ENCODE measurements around the gene NDUFB1. TPM values are rescaled to one million over a fixed set of nuclear protein-coding genes. Genes with fewer than 3 reads are reported as not detected.

The NDUFB1 gene
- total and polyA plus RNA-seq, 2 of the 13 experiments (the other 11 are each of a cell fraction or from before 2014, with no cell fraction given), result 181 to 281 TPM

GRCh38 chr14:92121670-92122350, at the start of gene NDUFB1, which contains the start of gene CPSF2 (continued):
- TF ChIP-seq SP2 (CRISPR knock-in tag; IDR thresholded peaks at IDR 0.05) (no peak), ZNF782 (CRISPR knock-in tag; IDR thresholded peaks at IDR 0.05; ENCODE audit: borderline replicate concordance) (peak; percentile 13; the same call in 1 of the 2 replicates), ZNF280B (CRISPR knock-in tag; IDR thresholded peaks at IDR 0.05; ENCODE audit: borderline replicate concordance) (no peak; the same call in 1 of the 2 replicates), NRL (CRISPR knock-in tag; IDR thresholded peaks at IDR 0.05; ENCODE audit: borderline replicate concordance) (no peak; the same call in 1 of the 2 replicates), CHCHD3 (CRISPR knock-in tag; IDR thresholded peaks at IDR 0.05) (0 out of 2 replicates have a peak, but pooled peaks have one; percentile 35), IKZF4 (CRISPR knock-in tag; IDR thresholded peaks at IDR 0.05; ENCODE audit: borderline replicate concordance, low read depth, not compliant biosample characterization) (peak; percentile 70), MTA1 (CRISPR knock-in tag; IDR thresholded peaks at IDR 0.05; ENCODE audit: borderline replicate concordance) (no peak), ISL2 (CRISPR knock-in tag; IDR thresholded peaks at IDR 0.05) (peak; percentile 32; the same call in 1 of the 2 replicates), ZMYM3 (CRISPR knock-in tag; IDR thresholded peaks at IDR 0.05) (no peak), ZKSCAN1 (IDR thresholded peaks at IDR 0.05; ENCODE audit: low read length) (no peak), RORA (CRISPR knock-in tag; IDR thresholded peaks at IDR 0.05) (no peak), ZFY (CRISPR knock-in tag; IDR thresholded peaks at IDR 0.05) (peak; percentile 79), YY1 (IDR thresholded peaks at IDR 0.05; ENCODE audit: insufficient read depth, insufficient replicate concordance, low read depth, low read length) (peak; percentile 98), CEBPB (IDR thresholded peaks at IDR 0.05; ENCODE audit: borderline replicate concordance, low read depth, low read length) (no peak), MIER3 (CRISPR knock-in tag; IDR thresholded peaks at IDR 0.05; ENCODE audit: borderline replicate concordance) (peak; percentile 0; the same call in 1 of the 2 replicates), KMT2B (CRISPR knock-in tag; IDR thresholded peaks at IDR 0.05) (peak; percentile 79; the same call in 1 of the 2 replicates), ZNF136 (CRISPR knock-in tag; IDR thresholded peaks at IDR 0.05; ENCODE audit: low read depth) (0 out of 2 replicates have a peak, but pooled peaks have one; percentile 2), SCMH1 (CRISPR knock-in tag; IDR thresholded peaks at IDR 0.05; ENCODE audit: borderline replicate concordance) (no peak), ZKSCAN8 (CRISPR knock-in tag; IDR thresholded peaks at IDR 0.05; ENCODE audit: borderline replicate concordance) (0 out of 2 replicates have a peak, but pooled peaks have one; percentile 7), KLF15 (CRISPR knock-in tag; IDR thresholded peaks at IDR 0.05; ENCODE audit: borderline replicate concordance) (no peak), CHD2 (IDR thresholded peaks at IDR 0.05; ENCODE audit: low read depth, low read length) (no peak), HNRNPLL (IDR thresholded peaks at IDR 0.05; ENCODE audit: low read depth, low read length, poor library complexity, severe bottlenecking) (peak; percentile 45)
- TF ChIP-seq, protein P1, sequence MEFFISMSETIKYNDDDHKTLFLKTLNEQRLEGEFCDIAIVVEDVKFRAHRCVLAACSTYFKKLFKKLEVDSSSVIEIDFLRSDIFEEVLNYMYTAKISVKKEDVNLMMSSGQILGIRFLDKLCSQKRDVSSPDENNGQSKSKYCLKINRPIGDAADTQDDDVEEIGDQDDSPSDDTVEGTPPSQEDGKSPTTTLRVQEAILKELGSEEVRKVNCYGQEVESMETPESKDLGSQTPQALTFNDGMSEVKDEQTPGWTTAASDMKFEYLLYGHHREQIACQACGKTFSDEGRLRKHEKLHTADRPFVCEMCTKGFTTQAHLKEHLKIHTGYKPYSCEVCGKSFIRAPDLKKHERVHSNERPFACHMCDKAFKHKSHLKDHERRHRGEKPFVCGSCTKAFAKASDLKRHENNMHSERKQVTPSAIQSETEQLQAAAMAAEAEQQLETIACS (CRISPR knock-in tag; IDR thresholded peaks at IDR 0.05), result no peak
- TF ChIP-seq, protein P2, sequence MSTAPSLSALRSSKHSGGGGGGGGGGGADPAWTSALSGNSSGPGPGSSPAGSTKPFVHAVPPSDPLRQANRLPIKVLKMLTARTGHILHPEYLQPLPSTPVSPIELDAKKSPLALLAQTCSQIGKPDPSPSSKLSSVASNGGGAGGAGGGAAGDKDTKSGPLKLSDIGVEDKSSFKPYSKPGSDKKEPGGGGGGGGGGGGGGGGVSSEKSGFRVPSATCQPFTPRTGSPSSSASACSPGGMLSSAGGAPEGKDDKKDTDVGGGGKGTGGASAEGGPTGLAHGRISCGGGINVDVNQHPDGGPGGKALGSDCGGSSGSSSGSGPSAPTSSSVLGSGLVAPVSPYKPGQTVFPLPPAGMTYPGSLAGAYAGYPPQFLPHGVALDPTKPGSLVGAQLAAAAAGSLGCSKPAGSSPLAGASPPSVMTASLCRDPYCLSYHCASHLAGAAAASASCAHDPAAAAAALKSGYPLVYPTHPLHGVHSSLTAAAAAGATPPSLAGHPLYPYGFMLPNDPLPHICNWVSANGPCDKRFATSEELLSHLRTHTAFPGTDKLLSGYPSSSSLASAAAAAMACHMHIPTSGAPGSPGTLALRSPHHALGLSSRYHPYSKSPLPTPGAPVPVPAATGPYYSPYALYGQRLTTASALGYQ (CRISPR knock-in tag; IDR thresholded peaks at IDR 0.05), result no peak

Data from HepG2 (cell line).